Measurements from ENCODE around the gene SVOPL.

The SVOPL gene

GRCh38 chr7:138602451-138602850 is 98.7 kb downstream of the SVOPL start:
- DNase-seq, result no peak

- DNase-seq, result no peak
Observed at GRCh38 chr7:138595454-138595853, 105.7 kb downstream of the SVOPL start.

GRCh38 chr7:138590154-138590553 is 111.0 kb downstream of the SVOPL start:
- DNase-seq, result no peak

GRCh38 chr7:138588986-138589385 is 112.2 kb downstream of the SVOPL start:
- no peak for DNase-seq

GRCh38 chr7:138587485-138587884 is 113.7 kb downstream of the SVOPL start:
- DNase-seq, result no peak

GRCh38 chr7:138585283-138585993 is 115.7 kb downstream of the SVOPL start:
- no peak for DNase-seq

- no peak for DNase-seq
Observed at GRCh38 chr7:138584696-138585095, 116.5 kb downstream of the SVOPL start.

- DNase-seq, result no peak
Observed at GRCh38 chr7:138584283-138584682, 116.9 kb downstream of the SVOPL start.

GRCh38 chr7:138581065-138581464 is 120.1 kb downstream of the SVOPL start:
- DNase-seq, result no peak

GRCh38 chr7:138579671-138580070 is 121.5 kb downstream of the SVOPL start:
- no peak for DNase-seq

GRCh38 chr7:138579136-138579535 is 122.0 kb downstream of the SVOPL start:
- no peak for DNase-seq

GRCh38 chr7:138575897-138576428 is 125.2 kb downstream of the SVOPL start:
- no peak for DNase-seq

- no peak for DNase-seq
Observed at GRCh38 chr7:138573741-138574140, 127.4 kb downstream of the SVOPL start.

GRCh38 chr7:138570715-138571114 is 130.4 kb downstream of the SVOPL start:
- no peak for DNase-seq

GRCh38 chr7:138569418-138569817 is 131.7 kb downstream of the SVOPL start:
- no peak for DNase-seq

- no peak for DNase-seq
Observed at GRCh38 chr7:138568655-138569054, 132.5 kb downstream of the SVOPL start.

- peak; percentile 66 to 72 for DNase-seq
Observed at GRCh38 chr7:138565451-138566114, 135.6 kb downstream of the SVOPL start.

- DNase-seq, result no peak
Observed at GRCh38 chr7:138565071-138565450, 136.1 kb downstream of the SVOPL start.

GRCh38 chr7:138564365-138564764 is 136.8 kb downstream of the SVOPL start:
- no peak for DNase-seq

GRCh38 chr7:138563808-138564207 is 137.4 kb downstream of the SVOPL start:
- no peak for DNase-seq

- no peak for DNase-seq
Observed at GRCh38 chr7:138559448-138559847, 141.7 kb downstream of the SVOPL start.

- no peak for DNase-seq
Observed at GRCh38 chr7:138556771-138557484, 144.2 kb downstream of the SVOPL start.

GRCh38 chr7:138555684-138556083 is 145.5 kb downstream of the SVOPL start:
- no peak for DNase-seq

GRCh38 chr7:138554674-138555073 is 146.5 kb downstream of the SVOPL start:
- DNase-seq, result no peak
